Measurements from ENCODE around the gene MGLL.
A peak's percentile ranks its signal among the peaks of the same experiment; 100 is the strongest.

MGLL gene

DNA sequence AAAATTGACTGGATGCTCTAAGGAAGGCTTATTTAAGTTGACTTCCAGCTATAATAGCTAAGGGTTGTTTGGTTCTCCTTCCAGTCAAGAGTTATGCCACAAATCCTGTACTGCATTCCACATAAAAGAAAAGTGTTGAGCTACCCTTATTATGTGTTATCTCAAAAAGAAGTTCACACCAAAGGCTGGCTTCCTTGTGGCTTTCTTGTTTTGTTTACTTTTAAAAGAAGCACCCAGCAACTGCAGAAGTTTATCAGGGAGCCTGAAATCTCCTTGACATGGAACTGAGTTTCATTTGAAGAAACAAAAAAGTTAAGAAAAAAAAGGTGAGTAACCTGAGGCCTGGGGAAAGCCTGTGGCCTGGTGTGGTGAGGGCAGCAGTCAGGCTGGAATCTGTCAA, 10.2 kb downstream of the MGLL start:
- DNase-seq: no peak

DNA sequence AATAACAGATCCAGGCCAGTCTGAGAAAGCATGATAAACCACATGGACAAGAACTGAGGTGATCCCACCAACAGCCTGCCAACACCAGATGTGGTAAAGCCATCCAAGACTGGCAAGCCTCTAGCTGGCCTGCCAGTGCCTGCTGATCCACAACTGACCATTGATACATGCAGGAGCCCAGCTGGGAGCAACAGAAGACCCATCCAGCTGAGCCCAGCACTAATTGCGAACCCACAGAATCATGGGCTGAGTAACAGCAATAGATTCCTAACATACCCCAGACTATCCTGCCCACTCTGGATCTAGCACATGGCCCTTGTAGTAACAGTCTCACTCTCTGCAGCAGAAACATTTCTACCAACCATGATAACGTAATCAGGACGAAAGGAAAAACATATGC, 10.6 kb downstream of the MGLL start:
- DNase-seq: no peak

DNA sequence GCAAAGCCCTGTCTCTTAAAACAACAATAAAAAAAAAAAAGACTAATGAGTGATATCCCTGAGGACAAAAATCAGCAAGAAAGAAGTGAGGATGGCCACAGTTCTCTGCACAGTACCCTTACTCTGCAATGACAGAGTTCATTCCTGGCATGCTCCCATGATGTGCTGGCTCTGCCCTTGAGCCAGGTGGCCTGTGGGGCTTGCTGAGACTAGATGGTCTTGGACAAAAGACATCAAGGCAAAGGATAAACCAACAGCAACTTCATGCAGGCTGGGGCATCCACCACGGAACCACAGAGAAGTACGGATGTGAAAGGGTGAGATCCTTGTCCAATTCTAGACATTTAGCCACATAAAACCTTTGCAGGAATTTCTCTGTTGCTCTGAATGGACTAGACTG, 12.7 kb downstream of the MGLL start:
- DNase-seq: no peak

DNA sequence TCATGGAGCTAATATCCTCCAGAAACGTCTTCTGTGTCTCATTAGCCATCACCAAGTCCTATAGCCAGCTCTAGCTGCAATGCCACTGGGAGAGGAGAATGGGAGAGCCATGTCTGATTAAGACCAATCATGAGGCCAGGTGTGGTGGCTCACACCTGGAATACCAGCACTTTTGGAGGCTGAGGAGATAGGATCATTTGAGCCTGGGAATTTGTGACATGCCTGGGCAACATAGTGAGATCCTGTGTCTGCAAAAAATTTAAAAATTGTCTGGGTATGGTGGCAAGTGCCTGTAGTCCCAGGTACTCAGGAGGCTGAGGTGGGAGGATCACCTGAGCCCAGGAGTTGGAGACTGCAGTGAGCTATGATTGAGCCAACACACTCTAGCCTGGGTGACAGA, 13.1 kb downstream of the MGLL start:
- DNase-seq: no peak

DNA sequence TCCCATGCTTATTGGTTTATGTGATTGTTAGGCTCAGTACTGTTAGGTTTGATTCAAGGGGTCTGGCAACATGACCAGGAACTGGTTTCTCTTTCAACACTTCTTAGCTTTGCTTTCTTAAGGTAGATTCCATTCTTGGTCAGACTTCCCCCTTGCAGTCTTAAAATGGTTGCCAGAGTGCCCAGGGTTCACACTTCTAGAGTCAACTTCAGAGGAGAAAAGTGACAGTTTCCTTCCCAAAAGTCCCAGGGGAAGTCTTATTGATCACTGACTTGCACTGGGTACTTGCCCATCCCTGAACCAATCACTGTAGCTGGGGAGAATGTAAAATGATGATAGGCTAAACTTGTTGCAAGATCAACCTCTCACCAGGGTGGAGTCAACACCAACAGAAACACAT, 14.1 kb downstream of the MGLL start:
- no peak for DNase-seq

DNA sequence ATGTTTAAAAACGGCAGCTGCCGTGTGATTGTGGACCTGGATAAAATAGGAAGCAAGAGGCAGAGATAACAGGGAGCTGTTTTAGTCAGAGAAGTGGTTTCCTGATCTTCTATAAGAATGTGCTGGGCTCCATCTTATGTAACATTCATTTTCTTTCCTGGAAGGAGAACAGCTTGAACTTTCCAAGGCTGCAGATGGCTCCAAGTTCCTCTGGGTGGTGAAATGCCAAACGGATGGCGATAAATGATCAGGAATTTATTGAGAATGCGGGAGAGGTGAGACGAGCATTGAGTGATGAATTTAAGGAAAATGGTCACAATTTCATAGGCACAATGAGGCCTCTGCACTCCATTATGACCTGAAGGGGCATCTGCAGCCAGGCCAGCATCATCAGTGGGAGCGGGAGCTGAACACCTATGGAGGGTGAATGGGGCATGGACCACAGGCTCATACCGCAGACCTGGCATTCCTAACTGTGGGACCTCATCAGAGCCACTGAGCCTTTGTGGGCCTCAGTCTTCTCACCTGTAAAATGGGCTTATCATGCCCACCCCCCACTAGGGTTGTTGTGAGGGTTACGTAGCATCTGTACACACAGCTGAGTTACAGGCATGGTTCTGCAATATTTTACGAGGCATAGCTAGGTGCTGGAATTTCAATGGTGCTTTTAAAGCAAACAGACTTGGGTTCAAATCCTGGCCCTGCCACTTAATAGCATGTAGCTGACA, 17.1 kb downstream of the MGLL start:
- DNase-seq: no peak

DNA sequence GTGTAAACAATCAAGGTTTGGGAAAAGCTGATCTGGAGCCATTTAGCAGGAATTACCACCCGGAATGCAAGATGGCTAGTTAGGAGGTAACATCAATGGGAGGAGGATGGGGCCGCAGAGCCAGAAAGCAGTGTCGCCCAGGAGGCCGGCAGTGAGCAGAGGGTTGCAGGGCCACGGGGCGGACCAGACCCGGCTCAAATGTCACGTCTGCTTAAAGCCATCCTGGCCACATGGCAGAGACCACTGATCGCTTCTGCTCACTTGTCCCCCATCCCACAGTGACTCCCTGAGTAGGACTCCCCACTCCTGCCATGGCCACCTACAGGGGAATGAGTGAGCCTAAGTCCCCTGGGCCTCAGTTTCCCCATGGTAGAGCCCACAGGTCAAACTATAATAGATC, 18.2 kb downstream of the MGLL start:
- DNase-seq: no peak

DNA sequence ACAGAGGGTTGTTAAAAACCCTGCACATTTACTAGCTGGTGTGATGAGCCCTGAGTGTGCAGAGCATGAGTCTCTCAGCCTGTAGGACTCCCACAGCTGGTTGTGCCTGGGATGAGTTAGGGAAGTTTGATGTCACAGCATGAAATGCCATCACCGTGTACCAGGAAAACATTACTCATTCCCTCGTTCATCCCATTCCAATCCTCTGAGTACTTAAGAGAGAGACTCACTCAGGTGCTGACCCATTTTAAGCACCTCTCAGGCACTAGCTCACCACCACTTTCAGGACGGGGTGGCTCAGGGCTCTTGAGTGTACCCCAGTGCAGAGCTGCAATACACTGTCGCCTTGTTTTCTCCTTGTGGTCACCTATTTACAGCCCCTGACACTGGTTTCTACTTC, 18.7 kb downstream of the MGLL start:
- no peak for DNase-seq

DNA sequence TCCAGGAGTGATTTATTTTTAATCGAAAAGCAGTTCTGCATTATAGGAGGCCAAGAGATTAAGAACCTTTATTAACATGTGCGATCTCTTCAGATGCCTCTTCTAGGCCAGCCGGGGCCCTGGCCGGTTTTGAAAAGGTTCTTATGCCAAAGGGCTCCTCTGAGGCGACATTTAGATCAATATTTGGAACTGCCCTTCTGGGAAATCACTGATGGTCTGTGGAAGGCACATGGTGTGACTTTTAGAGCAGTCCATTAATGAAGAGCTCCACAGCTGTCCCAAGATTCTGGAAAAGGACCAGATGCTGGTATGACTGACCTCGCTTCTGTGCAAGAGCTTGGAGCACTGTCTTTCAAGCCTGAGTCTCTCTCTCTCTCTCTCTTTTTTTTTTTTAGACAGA, 19.7 kb downstream of the MGLL start:
- DNase-seq: no peak

DNA sequence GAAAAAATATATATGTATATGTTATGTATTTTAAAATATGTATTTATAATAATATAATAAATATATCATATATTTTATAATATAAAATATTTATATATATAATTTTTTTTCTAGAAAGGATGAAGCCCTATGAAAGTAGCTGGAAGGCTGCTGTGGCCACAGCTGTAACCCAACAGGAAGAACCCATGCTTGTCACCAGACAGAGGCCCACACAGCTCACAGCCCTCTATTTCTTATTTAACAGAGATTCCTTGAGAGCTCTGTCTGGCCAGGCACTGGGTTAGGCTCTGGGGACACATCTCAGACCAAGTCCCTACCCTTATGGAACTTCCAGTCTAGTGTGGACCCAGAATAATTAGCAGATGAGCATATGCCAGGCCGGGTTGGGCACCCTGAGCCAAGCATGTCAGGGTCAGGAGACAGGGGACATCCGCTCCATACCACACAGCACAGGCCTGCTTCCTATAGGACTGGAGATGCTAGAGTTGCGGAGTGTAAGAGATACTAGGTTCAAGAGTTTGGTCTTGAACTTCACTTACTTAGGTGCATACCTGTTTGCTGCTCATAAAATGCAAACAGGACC, 20.5 kb downstream of the MGLL start:
- DNase-seq: no peak

DNA sequence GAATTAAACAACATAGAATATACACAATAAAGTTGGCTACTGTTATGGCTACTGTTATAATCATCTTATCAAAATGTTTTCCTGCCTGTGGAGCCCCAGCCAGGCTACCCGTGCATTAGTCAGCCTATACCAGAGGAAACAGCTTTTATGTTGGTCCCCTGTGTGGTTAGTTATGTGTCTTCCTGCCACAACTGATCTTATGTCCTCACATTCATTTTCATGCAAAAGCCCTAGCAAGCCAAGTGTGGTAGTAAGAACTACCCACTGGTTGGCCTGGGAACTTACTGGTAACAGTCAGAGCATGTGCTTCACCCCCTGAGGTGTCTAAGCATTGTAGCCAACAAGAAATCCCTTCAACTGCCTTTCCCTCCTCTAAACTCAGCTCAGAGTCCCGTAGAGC, 21.8 kb downstream of the MGLL start:
- no peak for DNase-seq

DNA sequence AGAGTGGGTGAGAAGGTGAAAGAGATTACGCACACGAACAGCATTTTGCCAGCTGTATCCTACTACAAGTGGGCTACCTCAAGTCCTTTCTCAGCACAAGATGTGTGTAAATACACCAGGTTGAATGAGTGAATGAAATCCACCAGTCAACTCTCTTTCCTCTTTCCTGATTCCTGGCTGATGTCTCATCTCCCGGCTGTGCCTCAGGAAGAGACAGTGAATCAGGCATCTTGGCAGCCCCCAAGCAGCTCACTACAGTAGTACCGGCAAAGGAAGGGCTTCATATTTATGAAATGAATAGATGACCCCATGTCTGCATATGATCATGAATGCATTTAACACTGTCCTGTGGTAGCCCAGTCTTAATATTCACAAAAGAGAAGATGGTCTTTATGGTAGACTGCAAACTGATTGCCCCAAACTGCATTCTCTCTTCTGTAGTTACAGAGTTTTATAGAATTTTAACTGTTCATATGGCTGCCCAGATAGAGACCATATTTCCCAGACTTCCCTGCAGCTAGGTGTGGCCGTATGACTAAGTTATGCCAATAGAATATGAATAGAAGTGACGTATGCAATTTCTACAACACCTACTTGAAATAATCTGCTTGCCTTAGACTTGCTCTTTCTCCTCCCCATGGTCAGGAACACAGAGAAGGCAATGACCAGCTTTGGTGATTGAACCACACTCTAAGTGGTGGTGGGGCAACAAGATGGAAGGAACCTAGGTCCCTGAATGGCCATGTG, 22.7 kb downstream of the MGLL start:
- DNase-seq: no peak

DNA sequence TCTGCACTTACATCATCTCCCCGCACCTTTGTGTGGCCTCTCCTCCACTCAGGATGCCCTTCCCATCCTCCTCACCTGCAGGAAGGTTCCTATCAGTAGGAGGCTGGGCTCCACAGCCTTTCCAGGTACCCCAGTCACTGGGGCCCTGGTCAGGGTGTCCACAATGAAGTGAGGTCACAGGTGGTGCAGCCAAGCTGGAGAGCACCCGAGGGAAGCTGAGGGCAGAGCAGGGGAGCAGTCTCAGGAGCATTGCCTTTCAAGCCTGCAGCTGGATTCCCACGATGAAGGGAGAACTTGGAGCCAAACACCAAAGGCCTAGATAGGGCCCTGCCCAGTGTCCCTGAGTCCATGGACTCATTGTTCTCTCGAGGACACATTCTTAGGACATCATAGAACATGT, 23.6 kb downstream of the MGLL start:
- no peak for DNase-seq

DNA sequence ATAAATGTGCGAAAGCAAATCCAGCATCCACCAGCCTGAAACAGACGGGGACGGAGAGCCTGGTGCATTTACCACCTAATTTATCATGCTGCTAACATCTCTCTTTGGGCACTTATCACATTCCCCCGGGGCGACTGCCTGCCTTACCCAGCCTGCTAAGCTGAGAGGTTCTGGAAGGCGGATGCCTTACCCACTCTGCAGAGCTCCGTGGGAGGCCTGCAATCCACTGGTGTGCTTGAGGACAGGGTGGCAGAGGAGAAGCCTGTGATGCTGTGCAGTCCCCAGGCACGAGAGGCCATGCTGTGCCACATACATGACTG, 25.5 kb downstream of the MGLL start:
- DNase-seq: no peak

DNA sequence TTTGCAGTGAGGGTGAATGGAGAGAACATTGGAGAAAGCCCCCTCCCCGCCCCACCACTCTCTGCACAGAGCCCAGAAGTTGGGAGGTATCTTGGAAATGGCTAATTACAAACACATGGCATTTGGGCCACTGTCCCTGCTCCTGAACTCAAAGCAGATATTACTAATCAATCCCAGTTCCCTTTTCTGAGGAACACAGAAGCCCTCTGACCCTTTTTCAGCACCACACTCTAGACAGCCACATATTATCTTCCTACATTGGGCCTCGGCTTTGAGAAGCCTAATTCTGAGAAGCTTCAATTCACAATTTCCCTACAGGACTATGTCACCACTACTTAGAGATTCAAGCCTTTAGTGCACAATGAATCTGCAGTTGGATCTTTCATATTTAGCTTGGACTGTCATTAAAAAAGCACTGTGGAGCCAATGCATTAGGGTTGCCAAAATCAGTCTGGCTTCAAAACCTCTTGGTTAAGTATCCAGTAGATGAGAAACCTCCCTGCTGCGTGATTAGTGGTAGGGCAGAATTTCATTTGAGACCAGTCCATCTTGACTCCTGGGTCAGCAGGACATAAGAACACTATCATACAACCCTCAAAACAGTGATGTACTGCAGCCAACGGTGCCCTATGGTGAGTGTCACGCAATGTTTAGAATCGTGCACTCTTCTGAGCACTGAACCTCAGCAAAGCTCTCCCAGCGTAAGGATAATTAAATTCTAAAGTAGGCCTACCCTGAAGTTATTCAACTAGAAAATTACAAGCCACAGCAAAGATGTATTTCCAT, 26.1 kb downstream of the MGLL start:
- DNase-seq: no peak

DNA sequence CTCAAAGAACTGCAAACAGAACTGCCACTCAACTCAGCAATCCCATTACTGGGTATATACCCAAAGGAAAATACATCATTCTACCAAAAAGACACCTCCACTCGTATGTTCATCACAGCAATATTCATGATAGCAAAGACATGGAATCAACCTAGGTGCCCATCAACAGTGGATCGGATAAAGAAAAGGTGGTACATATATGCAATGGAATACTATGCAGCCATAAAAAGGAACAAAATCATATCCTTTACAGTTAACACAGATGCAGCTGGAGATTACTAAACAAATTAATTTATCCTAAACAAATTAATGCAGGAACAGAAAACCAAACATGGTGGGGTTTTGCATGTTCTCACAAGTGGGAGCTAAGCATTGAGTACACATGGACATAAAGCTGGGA, 27.3 kb downstream of the MGLL start:
- DNase-seq: no peak

DNA sequence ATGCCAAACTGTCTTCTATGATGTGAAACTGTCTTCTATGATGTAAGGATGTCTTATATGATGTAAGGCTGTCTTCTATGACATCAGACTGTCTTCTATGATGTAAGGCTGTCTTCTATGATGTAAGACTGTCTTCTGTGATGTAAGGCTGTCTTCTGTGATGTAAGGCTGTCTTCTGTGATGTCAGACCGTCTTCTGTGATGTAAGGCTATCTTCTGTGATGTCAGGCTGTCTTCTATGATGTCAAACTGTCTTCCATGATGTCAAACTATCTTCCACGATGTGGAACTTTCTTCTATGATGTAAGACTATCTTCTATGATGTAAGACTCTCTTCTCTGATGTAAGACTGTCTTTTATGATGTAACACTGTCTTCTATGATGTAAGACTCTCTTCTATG, 27.9 kb downstream of the MGLL start:
- DNase-seq: no peak

DNA sequence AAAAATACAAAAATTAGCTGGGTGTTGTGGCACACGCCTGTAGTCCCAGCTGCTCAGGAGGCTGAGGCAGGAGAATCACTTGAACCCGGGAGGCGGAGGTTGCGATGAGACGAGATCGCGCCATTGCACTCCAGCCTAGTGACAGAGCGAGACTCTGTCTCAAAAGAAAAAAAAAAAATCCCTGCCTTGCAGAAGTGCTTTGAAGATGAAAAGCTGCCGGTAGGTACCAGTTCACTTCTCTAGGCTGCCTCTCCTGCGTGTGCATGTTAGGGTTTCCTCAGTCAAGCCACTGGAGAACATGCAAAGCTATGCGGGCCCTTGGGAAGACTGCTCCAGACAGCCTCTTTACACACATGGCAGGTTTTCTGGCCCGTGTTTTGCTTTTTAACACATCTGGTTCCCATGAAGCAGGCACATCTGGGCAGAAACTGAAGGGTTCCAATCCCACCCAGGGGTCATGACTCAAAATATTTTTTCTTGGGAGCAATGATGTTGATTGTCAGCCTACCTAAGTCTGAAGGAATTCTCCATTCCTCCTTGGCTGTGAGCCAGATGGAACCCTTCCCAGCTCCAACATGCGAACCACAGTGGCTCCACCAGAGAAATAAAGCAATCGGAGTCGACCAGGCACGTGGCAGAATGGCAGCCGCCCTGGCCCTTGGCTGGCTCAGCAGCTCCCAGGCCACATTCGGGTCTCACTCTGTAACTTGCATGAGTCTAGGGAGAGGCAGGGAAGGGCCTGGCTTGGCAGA, 29.6 kb downstream of the MGLL start:
- no peak for DNase-seq

DNA sequence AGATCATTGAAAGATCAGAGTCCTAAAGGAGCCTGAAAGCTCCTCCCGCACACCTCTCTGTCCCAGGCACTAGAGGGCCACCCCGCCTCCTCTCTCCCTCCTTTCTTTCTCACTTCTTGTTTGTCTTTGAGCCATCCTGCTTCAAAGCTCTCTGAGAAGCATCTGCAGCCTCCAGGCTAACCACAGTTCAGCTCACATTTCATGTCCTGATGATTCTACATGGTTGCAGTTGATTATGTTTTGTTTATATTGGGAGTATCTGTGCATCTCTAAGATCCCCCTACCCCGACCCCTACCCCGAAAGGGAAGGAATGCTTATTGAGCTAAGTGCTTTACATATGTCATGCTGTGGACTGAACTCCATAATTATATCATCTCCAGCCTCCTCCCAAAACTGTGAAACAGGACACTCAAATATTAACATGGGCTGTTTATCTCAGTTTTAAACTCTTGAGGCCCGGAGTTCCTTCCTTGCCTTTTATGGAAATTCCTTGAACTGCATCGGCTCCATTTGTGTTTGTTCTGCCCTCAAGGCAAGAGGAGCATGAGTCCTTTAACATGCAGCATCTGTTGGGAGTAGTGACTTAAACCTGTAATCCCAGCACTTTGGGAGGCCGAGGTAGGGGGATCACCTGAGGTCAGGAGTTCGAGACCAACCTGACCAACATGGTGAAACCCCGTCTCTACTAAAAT, 30.9 kb downstream of the MGLL start:
- DNase-seq: no peak

DNA sequence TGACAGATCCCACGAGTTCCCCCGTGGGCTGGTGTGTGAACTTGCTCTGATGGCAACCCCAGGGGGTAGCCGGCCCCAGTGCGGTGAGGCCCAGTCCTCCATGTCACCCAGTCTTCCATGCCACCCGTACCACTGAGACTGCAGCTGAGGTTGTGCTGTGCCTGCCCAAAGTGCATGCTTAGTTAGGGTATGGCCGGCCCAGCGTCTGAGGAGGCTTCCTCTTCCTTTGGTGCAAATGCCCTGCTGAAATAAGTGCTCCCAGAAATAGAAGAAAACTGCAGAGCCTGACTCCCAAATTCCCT, 31.5 kb downstream of the MGLL start:
- DNase-seq: peak; percentile 59

DNA sequence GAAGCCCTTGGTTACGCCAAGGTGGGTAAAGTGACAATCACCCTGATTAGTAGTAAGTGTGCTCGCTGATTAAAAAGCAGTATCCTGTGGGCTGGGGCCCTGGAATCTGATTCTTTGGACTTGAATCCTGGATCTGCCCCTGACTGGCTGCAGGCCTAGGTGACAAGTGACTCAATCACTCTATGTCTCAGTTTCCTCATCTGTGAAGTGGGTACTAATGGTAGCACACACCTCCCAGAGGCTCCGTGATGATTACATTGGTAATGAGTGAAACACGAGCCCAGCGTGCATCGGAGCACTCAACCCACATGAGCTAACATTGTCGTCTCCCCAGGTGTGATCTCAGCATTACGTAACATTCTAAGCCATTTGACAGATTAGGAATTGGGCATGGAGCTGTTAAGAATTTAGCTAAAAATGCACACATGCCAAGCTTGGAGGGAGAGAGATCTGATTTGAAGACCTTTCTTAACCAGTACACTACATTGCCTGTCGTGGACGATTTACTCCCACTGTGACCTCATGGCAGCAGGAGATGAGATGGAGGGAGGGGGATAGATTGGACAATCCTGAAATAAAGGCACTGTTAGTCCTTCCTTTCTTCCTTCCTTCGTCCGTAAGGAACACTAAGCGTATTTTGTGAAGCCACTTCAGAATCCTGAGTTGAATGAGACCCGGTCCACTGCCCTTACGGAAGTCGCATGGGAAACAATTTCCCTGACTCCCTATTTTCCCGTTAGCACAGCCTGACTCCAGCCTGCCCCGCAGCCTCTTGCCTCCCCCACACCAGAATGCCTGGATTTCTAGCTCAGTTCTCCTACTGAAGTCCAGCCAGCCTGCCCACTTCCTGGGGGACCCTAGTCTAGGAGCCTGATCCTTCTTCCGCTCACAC, 32.1 kb downstream of the MGLL start:
- peak; percentile 51 for DNase-seq
